ENCODE results near the gene REEP2.

Gene REEP2

DNA sequence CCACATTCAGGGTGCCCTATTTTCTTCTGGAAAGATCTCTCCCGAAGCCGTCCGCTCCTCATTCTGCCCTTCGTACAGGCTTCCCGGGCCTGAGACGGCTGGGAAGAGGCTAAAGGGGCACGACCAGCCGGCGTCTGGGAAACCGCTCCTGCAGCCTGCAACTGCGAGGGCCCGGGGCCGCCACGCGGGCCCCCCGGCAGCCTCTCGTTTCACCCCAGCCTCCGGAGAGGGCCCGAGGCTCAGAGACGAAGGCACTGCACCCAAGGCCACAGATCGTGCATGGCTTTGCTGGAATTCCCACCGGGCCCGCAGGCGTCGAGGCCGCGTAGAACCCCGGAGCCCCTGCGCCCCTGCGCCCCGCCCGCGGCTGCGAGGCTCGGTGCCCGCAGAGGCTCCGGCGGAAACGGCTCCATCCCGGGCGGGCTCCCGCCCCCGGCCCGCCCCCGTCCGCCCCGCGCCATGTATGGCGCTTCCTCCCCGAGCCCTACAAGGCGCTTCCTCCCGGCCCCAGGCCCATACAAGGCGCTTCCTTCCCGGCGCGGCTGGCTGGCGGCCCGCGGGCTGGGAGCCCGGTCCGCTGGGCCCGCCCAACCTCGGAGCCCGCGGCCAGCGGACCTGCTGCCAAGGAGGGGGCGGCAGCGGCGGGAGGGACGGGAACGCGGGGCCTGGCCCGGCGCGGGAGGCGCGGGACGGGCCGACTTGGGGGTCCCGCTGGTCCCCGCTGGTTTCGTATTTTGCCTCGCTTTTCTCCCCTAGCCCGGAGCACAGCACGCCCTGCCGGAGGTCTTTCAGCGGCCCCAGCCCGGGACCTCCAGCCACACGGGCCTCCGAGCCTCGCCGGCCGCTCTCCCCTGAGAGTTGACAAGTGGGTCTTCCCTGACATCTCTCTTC lies 53.1 kb downstream of the REEP2 start:
- DNase-seq (ENCODE audit: extremely low read depth in 1 of 2, low read depth in 1 of 2), result peak; percentile 70 to 72

DNA sequence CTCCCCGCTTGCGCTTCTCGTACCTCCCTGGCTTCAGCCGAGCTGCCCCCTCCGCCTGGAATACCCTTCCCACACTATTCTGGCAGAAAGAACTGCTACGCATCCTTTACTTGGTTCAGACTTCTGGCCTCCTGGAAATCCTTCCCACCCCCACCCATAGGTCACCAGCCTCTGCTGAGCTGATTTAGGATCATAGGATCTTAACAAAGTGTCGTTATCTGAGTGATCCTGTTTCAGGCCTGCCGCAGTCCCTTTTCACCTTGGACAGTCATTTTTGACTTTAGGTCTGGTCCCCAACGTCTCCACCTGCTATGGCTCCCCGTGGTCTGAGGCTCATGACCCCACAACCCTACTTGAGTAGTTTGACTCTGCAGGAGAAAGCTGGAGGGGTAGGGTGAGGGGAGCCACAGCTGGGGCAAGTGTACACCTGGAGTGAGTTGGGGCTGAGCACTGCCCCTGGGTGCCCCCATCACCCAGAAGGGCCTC lies 53.7 kb downstream of the REEP2 start:
- DNase-seq (ENCODE audit: extremely low read depth in 1 of 2, low read depth in 1 of 2), result no peak

DNA sequence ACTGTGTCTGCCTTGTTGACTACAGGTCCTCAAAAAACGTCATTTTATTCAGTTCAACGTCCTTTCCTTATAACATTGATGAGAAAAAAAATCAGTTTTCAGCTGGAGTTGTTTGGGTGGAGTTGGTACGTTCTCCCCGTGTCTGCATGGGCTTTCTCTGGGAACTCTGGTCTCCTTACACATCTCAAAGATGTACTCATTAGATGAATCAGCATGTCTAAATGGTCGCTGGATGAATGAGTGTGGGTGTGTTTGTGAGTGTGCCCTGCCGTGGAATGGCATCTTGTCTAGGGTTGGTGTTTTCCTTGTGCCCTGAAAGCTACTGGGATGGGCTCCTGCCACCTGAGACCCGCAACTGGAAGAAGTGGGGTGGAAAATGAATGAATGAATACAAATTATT lies 56.5 kb downstream of the REEP2 start:
- DNase-seq (ENCODE audit: extremely low read depth in 1 of 2, low read depth in 1 of 2), result no peak
